IPS-18a (cell line): Measurements from ENCODE around the gene TSHZ2.
"Not testable (repeated sequence)": the region's sequence is repeated elsewhere in the genome, so short reads cannot be mapped to it uniquely, and the experiment has no call there.

Experiments
- H3K27ac ChIP-seq: one replicate; pipeline ENCODE4 v1.5.1; 2013; ENCODE audit warnings: low read length
- H3K27me3 ChIP-seq: one replicate; pipeline ENCODE4 v1.6.1; 2013; ENCODE audit warnings: mild to moderate bottlenecking, low read length; ENCODE audit not compliant: control insufficient read depth, insufficient read depth
- H3K36me3 ChIP-seq: one replicate; pipeline ENCODE4 v1.6.1; 2013; ENCODE audit warnings: low read depth, low read length; ENCODE audit not compliant: control insufficient read depth
- H3K4me1 ChIP-seq: one replicate; pipeline ENCODE4 v1.6.1; 2013; ENCODE audit warnings: low read depth, low read length; ENCODE audit not compliant: control insufficient read depth
- H3K4me3 ChIP-seq: one replicate; pipeline ENCODE4 v1.5.1; 2013; ENCODE audit warnings: low read length
- H3K9ac ChIP-seq: one replicate; pipeline ENCODE4 v1.6.1; 2013; ENCODE audit warnings: mild to moderate bottlenecking, low read length, moderate library complexity
- H3K9me3 ChIP-seq: one replicate; pipeline ENCODE4 v1.6.1; 2013; ENCODE audit warnings: low read depth, low read length; ENCODE audit not compliant: control insufficient read depth

Gene TSHZ2

GRCh38 chr20:52965819-52966218 lies 6.3 kb upstream of the TSHZ2 start:
- no peak overlapping the region for H3K4me3 ChIP-seq
- no peak overlapping the region for H3K27ac ChIP-seq
- H3K9ac ChIP-seq = no peak overlapping the region
- no peaks in the 10 kb centered on the region for H3K27me3 ChIP-seq
- no peaks in the 10 kb centered on the region for H3K36me3 ChIP-seq
- H3K4me1 ChIP-seq = peaks cover 6% of the 10 kb centered on the region
- H3K9me3 ChIP-seq = no peaks in the 10 kb centered on the region

- H3K9me3 ChIP-seq, H3K4me1 ChIP-seq, H3K27ac ChIP-seq, H3K27me3 ChIP-seq, H3K36me3 ChIP-seq, H3K9ac ChIP-seq, H3K4me3 ChIP-seq: not testable (repeated sequence)
Measured at GRCh38 chr20:52966543-52966942, 5.6 kb upstream of the TSHZ2 start.

DNA sequence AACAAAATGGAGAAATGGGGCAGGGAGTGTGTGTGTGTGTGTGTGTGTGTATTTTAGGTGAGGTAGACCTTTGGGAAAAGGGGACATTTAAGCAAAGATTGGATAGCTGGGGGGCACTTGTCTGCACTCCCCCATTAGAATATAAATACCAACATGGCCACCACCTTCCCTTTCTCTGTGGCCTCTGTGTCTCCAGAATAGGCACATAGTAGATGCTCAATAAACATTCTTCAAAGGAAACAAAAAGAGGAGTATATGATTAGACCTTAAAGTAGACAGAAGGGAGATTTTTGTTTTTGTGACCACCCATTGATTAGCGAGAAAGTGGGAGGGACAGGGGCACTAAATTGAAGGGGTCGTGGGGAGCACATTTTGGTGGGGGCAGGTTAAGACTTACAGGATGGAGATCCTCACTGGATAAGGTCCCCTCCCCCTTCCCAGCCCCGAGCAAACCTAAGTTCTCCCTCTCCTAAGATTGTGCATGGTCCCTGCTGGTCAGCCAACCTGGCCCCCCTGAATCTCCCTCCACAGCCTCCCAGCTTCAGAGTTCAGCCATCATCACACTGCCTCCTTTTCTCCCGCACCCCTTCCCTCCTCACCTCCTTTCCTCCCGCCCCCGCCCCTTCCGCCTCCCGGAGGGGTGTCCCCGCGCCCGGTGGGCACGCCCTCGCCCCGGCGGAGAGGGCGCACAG lies 514 bp upstream of the TSHZ2 start:
- Histone ChIP-seq H3K36me3 (no peaks in the 10 kb centered on the region), H3K4me1 (no peaks in the 10 kb centered on the region), H3K27me3 (peaks cover 29% of the 10 kb centered on the region), H3K9ac (no peak overlapping the region), H3K27ac (no peak overlapping the region), H3K9me3 (no peaks in the 10 kb centered on the region), H3K4me3 (peak overlapping the region; percentile 91)

GRCh38 chr20:52972965-52973819 lies 1.0 kb downstream of the TSHZ2 start:
- no peaks in the 10 kb centered on the region for H3K4me1 ChIP-seq
- H3K27me3 ChIP-seq = peaks cover 29% of the 10 kb centered on the region
- H3K36me3 ChIP-seq = no peaks in the 10 kb centered on the region
- H3K9me3 ChIP-seq = no peaks in the 10 kb centered on the region
- peak overlapping the region; percentile 91 for H3K4me3 ChIP-seq
- no peak overlapping the region for H3K9ac ChIP-seq
- H3K27ac ChIP-seq = no peak overlapping the region

- Histone ChIP-seq H3K4me3 (no peak overlapping the region), H3K9me3 (no peaks in the 10 kb centered on the region), H3K27ac (no peak overlapping the region), H3K36me3 (no peaks in the 10 kb centered on the region), H3K9ac (no peak overlapping the region), H3K27me3 (peaks cover 29% of the 10 kb centered on the region), H3K4me1 (no peaks in the 10 kb centered on the region)
Measured at GRCh38 chr20:52974179-52974594, 2.0 kb downstream of the TSHZ2 start.

DNA sequence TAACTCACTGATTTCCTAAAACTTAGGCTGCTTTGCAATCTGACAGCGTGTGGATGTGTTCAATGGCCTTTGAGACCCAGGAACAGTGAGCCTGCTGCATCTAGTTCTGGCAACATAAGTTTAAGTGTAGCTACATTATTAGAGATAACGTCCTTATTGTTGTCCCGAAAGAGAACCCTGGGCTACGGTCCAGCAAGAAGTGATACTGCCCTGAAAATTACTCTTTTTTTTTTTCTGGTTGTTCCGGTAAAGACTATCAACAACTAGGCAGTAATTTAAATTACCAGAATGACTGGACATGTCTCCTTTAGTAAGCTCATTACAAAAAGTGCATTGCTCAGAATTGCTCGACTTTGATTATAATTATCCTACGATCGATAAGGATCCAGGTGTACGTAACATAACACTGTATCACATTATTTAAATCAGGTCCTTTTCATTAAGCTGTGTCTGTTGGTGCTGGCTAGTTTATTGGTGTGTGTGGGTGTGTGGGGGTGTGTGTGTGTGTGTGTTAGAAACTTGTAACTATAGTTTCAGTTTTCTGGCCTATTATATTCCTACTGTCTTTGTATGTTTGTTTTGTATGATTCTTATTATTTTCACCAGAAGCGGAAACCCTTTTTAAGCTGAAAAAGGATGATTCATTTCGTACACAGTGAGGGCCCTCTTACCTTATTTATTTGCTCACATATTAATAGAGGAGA lies 3.0 kb downstream of the TSHZ2 start:
- Histone ChIP-seq H3K9ac (no peak overlapping the region), H3K4me3 (no peak overlapping the region), H3K36me3 (no peaks in the 10 kb centered on the region), H3K9me3 (no peaks in the 10 kb centered on the region), H3K27me3 (peaks cover 29% of the 10 kb centered on the region), H3K27ac (no peak overlapping the region), H3K4me1 (no peaks in the 10 kb centered on the region)

DNA sequence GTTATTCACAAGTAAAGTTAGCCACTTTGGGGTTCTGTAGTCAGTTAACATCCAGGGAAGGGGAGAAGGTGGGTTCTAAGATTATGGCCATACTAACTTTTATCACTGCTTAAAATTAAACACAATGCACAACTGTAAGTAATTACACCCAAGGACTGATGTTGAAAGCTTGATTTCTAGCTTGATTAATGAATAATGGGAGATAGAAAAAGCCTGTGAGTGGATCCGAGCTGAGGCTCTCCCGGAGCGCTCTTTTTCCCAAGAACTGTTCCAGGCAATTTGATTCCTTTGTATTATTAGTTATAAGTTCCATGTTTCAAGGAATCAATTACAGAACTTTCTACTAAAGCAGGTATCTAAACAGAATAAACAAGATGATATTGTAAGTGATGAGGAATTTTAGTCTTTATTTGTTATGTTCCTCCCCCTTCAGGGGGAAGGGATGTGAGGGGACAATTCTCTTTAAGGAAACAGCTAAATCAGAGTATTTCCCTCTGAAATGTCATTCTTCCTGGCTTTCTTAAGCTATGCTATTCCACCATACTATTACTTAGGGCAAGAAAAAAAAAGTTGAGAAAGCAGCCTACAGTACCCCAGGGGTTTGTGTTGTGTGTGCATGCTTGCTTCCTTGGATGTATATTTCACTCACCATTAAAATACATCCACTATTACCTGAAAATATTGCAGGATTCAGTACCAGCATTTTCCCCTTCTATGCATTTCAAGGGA lies 3.8 kb downstream of the TSHZ2 start:
- Histone ChIP-seq H3K4me1 (no peaks in the 10 kb centered on the region), H3K27me3 (peaks cover 29% of the 10 kb centered on the region), H3K4me3 (no peak overlapping the region), H3K36me3 (no peaks in the 10 kb centered on the region), H3K9ac (no peak overlapping the region), H3K27ac (no peak overlapping the region), H3K9me3 (no peaks in the 10 kb centered on the region)

- no peak overlapping the region for H3K4me3 ChIP-seq
- H3K27me3 ChIP-seq = peaks cover 12% of the 10 kb centered on the region
Measured at GRCh38 chr20:52978851-52979250, 6.7 kb downstream of the TSHZ2 start.

DNA sequence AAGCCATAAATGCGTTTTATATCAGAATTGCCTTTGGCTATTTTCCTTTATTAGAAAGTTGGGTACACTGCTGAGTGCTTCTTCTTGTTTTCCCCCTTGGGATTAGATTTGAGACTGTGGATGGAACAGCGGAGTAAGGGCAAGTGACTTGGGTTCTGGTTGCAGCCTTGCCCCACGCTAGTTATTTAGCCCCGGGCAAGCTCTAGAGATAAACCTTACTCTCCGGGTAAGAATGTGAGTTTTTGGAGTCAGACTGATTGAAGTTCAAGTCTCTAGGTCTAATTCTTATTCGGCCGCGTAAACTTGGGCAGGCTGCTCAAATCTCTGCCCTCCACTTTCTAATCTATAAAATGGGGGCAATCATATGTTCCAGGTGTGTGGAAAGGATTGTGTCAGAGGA lies 8.9 kb downstream of the TSHZ2 start:
- H3K27ac ChIP-seq = no peak overlapping the region
- no peaks in the 10 kb centered on the region for H3K27me3 ChIP-seq
- no peak overlapping the region for H3K9ac ChIP-seq
- H3K4me1 ChIP-seq = peaks cover 6% of the 10 kb centered on the region
- no peak overlapping the region for H3K4me3 ChIP-seq
- no peaks in the 10 kb centered on the region for H3K36me3 ChIP-seq
- H3K9me3 ChIP-seq = no peaks in the 10 kb centered on the region

More at GRCh38 chr20:52978851-52979250, 6.7 kb downstream of the TSHZ2 start:
- Histone ChIP-seq H3K27ac (no peak overlapping the region), H3K9me3 (no peaks in the 10 kb centered on the region), H3K36me3 (no peaks in the 10 kb centered on the region), H3K4me1 (peaks cover 5% of the 10 kb centered on the region), H3K9ac (no peak overlapping the region)

DNA sequence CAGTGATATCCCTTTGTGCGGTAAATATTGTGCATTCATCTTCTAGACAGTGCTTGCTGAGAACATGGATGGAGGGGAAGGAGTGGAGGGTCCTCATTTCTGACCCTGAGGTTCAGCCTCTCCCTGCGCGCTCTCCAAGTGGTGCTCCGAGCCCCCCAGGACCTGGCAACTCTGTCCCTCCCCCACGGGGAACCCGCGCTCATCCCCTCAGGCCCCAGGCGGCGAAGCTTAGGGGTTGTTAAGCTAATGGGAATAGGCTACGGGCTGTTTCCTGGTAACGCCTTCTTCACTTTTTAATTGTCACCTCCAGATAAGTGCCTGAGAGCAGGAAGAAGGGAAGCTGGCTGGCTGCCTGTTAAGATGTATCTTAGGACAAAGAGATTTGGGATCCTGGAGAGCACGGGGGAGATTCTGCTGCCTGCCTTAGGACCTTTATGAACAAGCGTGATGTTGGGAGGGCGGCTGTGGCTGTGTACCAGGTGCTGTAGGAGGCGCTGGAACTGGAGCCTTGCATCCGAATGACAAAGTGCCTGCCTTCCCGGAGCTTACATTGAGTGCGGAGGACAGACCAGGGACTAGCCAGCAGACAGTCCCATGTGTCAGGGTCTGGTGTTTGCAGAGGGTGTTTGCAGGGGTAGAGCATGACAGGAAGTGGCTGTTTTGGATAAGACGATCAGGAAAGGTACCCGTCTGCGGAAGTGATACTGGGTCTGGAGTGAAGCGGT lies 11.7 kb downstream of the TSHZ2 start:
- H3K9ac ChIP-seq = no peak overlapping the region
- H3K27ac ChIP-seq = no peak overlapping the region
- no peak overlapping the region for H3K4me3 ChIP-seq
- no peaks in the 10 kb centered on the region for H3K9me3 ChIP-seq
- H3K36me3 ChIP-seq = no peaks in the 10 kb centered on the region
- no peaks in the 10 kb centered on the region for H3K27me3 ChIP-seq
- H3K4me1 ChIP-seq = peaks cover 6% of the 10 kb centered on the region

DNA sequence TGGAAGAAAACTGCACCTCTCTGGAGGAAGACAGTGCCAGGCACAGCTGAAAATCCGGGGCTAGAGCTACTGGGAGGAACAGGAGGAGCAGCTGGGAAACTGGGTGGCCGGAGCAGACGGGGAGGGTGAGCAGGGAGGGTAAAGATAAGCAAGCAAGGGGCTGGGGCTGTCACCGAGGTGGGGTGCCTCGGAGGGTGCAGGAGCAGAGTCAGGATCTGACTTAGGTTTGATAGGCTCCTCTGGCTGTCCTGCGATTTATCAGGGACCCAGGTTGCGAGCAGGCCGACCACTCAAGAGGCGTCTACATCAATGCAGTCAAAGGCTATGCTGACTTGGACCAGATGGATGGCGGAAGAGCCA lies 12.3 kb downstream of the TSHZ2 start:
- no peaks in the 10 kb centered on the region for H3K36me3 ChIP-seq
- no peaks in the 10 kb centered on the region for H3K9me3 ChIP-seq
- peaks cover 6% of the 10 kb centered on the region for H3K4me1 ChIP-seq
- H3K4me3 ChIP-seq = no peak overlapping the region
- H3K9ac ChIP-seq = no peak overlapping the region
- no peaks in the 10 kb centered on the region for H3K27me3 ChIP-seq
- no peak overlapping the region for H3K27ac ChIP-seq
